Astrocyte of the hippocampus (primary cell): ENCODE measurements around the gene APBA3.

ENCODE experiments used
- DNase-seq: peaks from one replicate; pipeline ENCODE4 v3.0.0; 2011; ENCODE audit warnings: low read depth, low spot score

Gene APBA3

DNA sequence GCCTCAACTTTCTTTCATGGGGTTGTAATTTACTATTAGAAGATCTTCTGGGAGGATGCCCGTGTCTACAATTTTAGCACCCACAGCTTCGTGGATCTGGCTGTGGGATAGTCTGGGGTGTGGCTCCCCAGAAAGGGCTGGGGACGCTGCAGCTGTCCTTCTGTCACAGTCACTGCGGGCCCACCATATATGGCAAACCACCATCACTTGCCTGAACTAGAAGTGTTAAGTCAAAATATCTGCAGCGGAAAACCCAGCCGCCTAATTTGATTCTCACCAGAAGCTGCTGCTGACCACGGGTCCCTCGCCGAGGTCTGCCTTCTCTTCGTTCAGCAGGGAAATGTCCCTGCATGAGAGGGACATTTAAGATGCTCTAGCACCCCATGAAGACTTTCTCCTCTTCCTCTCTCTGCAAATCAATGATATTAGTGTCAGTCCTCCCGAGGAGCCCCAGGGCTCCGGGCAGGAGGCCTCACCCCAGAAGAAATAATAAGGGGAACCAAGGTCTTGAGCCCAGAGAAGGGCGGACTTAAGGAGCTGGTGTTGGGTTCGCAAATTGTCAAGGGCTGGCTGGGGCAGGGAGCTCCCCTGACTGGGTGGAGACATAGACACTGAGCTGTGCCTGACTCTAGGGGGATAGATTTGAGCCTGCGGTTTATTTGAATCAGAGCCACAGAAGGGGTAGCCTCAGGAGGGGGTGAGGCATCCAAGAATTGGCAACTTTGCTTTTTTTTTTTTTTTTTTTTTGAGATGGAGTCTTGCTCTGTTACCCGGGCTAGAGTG lies 27.7 kb upstream of the APBA3 start:
- DNase-seq = no peak

DNA sequence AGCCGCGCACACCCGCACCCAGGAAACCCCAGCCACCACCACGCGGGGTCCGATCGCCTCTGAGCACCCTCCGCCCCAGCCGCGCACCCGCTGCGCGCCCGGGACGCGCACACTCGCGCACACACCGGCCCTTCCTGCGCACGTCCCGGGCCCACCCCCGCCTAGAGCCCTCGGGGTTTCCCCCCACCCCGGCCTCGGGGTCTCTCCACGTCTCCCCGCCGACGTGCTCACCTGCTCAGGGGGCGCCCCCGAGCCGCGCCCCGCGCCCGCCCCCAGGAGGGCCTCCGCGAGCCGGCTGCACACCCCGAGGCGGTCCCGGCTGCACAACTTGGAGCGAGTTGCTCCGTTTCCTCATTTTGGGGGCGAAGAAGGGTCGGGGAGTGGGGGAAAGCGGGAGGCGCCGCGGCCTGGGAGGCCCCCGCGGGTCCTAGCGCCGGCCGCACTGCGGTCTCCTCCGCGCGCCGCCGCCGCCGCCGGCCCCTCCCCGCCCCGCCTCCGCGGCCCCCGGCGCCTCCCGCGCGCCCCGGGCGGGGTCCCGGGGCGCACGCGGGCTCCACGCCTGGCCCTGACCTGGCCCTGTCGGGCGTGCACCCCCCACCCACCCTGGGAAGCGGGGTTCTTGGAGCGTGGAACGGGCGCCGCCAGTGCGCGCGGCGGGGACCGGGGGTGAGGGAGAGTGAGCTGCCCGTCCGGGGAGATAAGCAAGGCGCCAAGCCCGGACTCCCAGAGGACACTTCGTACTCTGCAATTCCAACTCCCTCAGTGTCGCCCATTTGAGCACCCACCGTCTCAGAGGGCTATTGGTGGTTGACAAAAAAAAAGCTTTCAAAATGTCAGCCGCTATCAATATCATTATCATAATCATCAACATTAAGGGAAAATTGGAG lies 24.7 kb upstream of the APBA3 start, which contains the start of gene MATK:
MATK (minus strand) TSS at position 444 of the 887 bp plus-strand sequence. CDS start 1,246 bp downstream, outside the sequence.
- no peak for DNase-seq

DNA sequence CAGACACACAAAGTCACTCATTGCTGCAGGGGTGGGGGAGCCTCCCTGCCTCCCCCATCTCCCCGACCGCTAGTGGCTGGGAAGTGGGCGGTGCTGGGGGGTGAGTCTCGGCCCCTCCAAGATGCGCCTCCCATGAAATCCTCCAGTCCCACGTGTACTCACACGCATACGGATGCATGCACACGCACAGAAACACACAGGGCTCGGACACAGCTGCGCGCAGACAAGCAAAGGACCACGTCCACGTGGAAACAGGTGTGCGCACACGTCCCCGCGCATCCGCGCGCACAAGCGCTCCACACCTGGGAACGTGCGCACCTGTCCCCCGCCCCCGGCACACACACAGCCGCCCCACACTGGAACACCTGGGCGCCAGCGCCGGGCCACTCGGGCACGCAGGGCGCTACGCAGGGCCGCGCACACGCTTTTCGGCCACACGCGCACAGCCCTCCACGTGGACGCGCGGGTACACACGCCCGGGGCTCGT lies 24.0 kb upstream of the APBA3 start:
- no peak for DNase-seq

DNA sequence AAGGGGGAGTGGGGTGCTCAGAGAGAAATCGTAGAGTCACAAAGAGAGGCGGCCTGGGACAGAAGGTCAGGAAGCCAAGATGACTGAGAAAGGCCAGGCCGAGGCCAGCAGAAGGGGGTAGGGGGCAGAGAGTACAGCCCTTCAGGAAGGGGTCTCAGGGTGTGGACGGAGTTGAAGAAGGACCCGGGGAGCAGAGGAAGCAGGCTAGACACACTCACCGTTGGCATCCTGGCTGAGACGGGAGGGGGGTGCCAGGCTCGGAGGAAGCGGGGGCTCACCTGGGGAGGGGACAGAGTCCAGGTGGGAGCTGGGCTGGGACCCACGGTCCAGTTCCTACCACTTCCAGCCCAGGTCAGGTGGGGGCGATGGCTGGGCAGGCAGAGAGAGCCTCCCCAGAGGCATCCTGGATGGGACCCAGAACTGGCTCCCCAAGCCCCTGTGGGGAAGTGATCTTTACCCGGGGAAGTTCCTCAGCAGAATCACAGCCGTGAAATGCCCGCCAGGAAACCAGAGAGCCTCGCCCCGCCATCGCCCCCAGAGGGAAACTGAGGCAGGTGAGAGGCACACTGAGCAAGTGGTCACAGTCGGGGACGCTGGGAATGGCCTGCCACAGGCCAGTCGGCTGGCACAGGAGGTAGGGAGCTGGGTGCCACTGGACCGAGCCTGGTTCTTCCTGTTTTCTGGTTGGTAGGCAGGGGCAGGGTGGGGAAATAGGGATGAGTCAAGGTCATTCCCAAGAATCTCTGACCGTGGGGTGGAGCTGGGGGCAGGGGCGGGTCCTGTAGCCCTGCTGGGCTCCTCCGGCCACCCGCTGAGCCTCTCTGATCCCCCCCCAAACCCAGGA lies 23.3 kb upstream of the APBA3 start:
- DNase-seq = no peak

DNA sequence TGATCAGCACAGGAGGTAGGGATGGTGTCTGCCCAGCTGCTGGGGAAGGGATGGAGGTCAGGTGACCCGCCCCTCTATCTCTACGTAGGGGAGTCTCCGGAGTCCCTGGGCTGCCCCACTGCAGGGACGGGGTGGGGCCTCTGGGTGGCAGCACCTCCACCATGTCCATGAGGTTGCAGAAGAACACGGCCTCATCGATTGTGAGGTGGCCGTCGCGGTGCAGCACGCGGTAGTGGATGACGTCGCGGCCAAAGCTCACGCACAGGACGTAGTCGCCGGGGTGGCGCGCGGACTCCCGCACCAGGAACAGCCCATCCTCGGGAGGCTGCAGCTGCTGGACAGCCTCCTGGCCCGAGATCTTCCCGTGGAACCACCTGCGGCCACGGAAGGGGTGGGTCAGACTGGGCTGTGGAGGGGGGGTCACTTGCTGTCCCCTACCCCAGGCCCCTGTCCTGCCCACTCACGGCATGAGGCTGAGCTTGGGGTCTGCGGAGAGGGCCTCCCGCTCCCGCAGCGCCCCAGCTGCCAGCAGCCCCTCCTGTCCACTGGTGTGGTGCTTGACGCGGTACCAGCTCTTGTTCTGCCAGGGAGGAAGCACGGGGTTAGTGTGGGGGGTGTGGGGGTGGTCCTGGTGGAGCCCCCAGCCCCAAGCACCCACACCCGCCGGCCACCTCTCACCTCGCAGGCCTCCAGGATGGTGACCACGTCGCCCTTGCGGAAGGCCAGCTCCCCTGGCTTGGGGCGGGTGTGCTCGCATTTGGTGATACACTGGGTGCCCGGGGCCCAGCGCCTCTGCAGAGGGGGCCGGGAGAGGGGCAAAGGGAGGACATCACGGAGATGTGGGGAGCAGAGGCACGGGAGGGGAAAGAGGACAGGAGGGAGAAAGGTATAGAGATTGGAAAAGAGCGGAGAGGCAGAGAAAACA lies 22.4 kb upstream of the APBA3 start:
- no peak for DNase-seq

DNA sequence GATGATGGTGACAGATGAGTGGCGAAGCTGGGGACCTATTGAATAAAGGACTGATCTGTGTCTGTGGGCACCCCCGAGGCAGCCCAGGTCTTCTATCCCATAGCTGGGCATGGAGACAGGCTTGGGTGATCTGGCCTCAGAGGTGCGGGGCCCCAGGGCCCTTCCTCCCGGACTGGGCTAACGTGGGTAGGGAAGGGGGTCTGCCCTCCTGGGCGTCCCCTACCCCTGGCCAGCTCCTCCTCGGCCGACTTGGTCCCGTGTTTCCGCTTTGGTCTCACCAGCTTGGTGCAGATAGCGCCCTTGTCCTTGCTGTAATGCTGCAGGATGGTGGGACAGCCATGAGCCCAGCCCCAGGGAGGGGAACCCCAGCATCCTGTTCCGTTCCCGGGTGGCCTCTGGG lies 21.4 kb upstream of the APBA3 start:
- no peak for DNase-seq

DNA sequence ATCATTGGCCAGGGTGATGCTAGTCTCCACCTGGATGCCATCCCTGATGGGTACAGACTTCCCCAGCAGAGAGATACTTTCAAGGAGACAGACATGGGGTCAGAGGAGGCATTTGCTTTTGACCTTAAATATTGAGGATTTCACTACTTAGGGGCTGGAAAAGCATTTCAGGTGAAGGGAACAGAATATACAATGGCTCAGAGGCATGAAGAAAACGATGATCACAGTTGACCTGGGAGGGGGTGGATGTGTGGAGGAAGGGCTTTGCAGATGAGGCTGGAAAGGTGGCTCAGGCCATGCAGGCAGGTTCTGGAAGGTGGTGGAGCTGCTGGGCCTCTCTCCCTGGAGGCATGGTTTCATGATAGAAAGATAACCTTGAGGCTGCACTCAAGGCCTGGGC lies 20.8 kb upstream of the APBA3 start:
- DNase-seq = no peak

DNA sequence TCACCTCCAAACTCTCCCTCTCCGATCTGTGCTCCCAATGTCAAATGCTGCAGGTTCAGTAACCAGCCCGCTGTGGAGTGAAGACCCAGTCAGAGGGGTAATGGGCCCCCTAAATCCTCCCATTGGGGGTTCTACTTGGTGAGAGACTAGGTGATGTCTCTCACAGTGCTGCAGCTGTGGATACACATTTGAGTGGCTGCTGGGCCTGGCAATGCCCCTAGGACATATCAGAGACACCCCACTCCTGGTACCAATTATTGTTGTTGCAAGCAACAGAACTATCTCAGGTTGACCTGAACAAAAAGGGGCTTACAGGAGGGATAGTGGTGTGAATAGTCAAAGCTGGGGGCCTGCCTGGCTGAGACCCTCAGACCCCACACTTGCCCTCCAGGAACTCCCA lies 20.1 kb upstream of the APBA3 start:
- no peak for DNase-seq

DNA sequence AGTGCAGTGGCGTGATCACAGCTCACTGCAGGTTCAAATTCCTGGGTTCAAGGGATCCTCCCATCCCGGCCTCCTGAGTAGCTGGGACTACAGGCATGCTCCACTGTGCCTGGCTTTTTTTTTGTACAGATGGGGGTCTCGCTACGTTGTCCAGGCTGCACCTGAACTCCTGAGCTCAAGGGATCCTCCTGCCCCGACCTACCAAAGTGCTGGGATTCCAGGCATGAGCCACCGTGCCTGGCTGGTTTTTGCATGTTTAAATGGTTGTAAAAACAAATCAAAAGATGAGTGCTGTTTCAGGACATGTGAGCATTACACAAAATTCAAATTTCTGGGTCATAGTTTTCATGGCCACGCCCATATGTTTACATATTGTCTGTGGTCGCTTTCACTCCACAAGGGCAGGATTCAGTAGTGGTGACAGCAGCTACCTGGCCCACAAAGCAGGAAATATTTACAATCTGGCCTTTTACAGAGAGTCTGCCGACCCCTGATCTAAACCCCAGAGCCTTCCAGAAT lies 19.4 kb upstream of the APBA3 start:
- no peak for DNase-seq

DNA sequence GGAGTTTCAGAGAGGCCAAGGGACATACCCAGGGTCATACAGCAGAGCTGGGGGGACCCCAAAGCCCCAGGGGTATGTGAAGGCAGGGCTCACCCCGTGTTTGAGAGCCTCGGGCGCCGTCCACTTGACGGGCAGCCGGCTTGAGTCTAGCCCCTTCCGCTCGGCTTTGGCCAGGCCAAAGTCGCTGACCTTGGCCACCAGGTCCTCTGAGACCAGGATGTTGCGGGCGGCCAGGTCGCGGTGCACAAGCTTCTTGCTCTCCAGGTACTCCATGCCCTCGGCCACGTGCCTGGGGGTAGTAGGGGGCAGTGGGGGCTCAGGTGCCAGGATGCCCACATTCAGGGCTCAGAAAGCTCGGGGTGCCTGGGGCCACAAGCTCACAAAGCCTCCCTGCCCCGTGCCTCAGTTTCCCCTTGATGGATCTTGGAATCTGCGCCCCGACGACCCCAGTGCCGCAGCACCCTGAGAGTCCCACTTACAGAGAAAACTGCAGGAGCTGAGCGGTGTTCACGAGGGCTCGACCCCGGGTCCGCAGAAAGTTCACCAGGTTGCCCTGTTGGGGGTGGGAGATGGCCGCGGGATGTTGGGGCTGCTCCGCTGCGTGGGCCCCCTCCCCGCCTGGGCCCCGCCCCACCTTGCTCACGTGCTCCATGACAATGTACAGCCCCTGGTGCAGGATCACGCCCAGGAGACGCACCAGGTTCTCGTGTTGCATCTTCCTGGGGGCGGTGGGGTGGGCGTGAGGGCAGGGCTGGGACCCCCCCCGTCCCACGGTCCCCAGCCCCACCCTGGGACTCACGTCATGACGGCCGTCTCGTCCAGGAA lies 17.6 kb upstream of the APBA3 start:
- DNase-seq = no peak

DNA sequence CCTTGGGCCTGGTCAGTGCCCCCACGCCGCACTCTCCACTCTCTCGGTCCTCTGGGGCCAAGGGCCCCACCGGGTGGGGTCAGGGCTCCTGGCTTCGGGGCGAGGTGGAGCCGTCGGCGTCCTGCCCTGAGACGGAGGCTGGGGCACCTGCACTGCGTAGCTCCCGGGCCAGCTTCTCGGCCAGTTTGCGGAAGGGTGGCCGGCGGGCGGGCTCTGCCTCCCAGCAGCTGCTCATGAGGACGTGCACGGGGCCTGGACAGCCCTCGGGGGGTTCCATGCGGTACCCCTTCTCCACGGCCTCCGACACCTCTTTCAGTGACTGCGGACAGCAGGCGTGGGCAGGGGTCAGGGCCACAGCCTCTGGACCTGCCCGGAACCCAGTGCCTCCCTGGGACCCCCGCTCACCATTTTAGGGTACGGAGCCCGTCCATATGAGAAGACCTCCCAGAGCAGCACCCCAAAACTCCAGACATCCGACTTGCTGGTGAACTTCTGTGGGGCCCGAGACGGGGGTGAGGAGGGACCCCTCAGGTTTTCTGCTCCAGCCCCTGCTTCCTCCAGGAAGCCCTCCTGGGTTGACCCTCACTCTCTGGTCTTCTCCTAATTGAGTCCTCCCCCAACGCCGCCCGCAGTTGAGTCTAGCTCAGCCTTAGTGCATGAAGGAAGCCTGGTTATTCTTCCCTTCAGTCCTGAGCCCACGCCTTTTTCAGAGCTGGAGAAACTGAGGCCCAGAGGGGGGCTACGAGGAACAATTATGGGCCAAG lies 16.8 kb upstream of the APBA3 start:
- DNase-seq = no peak

DNA sequence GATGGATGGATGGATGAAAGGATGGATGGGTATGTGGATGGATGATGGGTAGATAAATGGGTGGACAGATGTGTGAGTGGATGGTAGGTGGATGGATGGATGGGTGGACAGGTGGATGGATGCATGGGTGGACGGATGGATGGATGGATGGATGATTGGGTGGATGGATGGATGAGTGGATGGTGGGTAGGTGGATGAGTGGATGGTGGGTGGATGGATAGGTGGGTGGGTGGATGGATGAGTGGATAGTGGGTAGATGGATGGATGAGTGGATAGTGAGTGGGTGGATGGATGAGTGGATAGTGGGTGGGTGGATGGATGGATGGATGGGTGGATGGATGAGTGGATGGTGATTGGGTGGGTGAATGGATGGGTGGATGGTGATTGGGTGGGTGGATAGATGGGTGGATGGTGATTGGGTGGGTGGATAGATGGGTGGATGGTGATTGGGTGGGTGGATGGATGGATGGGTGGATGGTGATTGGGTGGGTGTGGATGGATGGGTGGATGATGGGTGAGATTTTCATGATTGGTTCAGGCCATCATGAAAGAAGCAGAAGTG lies 15.1 kb upstream of the APBA3 start:
- DNase-seq = no peak

DNA sequence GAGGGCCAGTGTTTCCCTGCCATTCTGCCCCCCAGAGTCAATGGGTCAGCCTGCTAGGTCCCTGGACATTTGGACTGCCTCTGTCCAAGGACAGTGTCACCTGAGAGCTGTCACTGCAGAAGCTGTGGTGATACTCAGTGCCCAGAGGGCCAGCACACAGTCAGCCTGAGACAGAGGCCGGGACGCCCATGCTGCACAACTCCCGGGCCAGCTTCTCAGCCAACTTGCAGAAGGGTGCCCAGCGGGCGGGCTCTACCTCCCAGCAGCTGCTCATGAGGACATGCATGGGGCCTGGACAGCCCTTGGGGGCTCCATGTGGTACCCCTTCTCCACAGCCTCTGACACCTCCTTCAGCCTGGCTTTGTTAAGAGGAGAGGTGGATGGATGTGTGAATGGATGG lies 14.3 kb upstream of the APBA3 start:
- DNase-seq = no peak

DNA sequence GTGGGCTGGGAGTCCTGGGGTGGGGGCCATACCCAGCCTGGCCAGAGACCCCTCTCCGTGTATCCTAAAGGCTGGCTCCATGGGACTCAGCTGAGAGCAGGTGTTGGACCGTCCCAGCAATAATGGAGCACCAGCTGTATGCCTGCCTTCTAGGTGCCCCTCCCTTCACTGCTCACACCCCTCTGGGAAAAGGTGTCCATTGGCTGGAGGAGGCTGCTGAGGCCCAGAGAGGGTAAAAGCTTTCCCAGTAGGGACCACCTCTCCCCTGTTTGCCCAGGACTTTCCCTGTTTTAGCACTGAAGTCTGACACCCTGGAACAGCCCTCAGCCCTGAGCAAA lies 13.9 kb upstream of the APBA3 start:
- no peak for DNase-seq

DNA sequence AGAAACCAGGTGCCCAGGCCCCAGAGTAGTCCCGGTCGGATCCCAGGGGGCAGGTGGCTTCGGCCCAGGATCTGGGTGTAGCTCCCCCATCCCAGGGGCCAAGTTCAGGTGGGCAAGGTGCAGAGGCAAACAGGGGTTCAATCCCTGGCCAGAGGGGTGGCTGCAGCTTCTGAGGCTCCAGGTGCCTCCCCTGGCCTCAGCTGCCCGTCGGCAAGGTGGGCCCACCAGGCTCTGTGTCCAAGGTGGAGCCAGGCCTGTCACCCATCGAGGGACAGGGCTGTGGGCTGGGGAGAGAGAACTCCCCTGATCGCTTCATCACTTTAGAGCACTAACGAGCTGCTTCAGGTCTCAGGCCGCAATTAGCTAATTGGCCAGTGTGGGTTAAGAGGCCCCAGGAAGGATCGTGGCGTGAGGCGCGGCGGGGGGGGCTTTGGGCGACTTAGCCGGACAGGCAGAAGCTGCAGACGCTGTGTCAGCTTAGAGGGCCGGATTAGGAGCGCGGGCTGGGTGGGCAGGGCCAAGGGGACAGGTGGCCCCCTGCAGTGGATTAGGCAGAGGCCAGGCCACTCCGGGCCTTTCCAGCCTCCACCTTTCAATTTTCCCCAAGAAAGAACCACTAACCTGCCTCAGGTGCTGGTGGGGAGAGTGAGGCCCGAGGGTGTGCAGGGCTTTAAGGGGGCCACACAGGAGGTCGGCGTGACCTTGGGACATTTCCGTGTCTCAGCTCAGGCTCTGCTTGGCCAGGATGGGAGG lies 13.3 kb upstream of the APBA3 start:
- no peak for DNase-seq

DNA sequence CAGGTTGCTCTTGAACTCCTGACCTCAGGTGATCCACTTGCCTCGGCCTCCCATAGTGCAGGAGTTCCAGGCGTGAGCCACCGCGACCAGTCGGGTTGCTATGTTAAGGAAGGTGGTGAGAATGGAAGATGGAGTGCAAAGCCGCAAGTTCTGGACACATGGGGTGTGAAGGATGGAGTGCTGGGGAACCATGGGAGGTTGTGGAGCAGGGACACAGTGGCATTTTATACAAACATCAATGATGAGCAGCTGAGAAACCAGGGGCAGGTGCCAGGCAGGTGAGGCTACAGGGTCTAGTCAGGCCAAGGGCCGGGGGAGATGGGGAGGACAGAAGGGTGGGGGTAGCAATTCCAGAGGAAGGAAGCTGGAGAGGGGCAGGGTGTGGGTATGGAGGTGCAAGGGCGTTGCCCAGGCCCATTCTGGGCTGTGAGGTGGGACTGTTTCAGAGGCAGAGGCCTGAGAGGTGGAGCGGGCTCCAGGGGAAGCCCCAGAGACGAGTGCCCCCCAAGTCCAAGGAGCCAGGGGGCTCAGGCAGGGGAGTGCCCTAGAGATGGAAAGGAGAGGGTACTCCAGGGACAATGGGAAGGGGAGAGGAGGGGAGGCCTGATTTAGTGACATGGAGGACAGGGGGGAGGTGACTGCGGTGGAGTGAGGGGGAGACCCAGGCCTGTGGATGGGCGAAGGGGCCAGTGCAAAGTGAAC lies 12.5 kb upstream of the APBA3 start:
- no peak for DNase-seq

DNA sequence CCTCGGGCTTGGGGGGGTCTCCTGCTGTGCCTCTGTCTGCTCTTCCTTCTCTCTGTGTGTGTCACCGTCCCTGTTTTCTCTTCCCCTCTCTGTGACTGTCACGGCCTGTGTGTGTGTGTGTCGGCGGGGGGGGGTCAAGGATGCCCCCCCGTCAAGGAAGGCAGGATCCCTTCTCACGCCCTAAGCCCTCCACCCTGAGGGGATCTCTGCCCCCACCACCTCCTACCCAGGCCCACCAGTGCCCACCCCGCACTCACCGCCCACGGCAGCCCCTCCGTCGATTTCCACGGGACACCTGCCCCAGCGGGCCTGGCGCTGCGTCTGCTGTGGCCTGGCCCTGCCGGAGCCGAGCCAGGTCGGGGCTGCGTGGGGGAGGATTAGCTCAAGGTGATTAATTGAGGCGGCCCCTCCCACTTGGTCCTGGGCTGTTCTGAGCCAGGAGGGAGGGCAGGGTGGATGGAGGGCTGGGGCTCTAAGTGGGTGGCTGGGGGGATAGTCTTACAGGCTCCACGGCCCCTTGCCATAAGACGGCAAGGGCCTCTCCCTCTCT lies 10.5 kb upstream of the APBA3 start, which contains the start of gene RAX2:
RAX2 (minus strand) TSS at position 323 of the 550 bp plus-strand sequence. CDS start 486 bp downstream, outside the sequence.
- no peak for DNase-seq
